EH (cell line): ENCODE measurements around the gene COL10A1.

Experiments used
- DNase-seq: peaks from one replicate; pipeline ENCODE4 v3.0.0-alpha.2; 2015; ENCODE audit warnings: low read depth

The COL10A1 gene

DNA sequence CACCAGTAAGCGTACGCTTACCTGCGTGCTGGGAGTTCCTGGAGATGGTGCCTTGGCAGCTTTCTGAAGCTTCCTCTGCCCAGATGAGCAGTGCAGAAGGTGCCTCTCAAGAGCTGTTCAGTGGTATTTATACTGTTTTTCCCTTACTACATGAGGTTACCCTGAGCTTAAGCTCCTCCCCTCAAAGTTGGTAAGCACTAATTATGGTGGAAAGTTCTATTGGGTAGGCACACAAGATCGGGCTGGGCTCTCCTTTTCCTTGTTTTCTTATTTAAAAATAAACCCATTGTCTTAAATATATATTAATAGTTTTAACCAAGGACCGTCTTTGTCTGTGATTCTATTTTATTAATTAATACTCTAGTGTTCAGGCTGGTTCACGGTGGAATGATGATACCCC, at the start of gene COL10A1:
TSS of gene COL10A1 (minus strand) at position 101 of the 400 bp plus-strand sequence. CDS start 640 bp downstream, outside the sequence.
- no peak for DNase-seq

DNA sequence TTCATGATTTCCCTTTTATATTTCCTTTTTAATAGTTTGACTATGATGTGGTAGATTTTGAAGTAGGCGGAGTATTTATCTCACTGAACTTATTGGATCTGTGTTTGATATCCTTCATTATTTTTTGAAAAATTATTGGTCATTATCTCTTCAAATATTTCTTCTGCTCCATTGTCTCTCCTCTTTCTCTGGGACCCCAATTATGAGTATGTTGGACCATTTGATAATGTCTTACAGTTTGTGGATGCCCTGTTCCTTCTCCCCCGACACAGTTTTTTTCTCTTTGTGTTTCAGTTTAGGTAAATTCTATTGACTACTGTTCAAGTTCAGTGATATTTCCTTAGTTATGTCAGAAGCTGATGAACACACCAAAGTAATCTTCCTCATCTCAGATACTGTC, 49.4 kb upstream of the COL10A1 start:
- DNase-seq, result no peak

DNA sequence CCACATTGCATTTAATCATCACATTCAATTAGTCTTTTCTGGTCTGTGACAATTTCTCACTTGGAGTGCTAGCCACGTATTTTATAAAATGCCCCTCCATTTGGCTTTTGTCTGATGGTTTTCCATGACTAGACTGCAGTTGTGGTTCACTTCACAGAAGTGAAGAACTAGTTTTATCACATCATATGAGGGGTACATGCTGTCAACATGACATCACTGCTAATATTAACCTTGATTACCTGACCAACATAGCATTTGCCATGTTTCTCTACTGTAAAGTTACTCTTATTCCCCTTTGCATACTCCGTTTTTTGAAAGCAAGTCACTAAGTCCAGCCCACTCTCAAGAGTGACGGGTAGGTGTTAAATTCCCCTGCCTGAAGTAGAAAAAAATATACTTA, 48.0 kb upstream of the COL10A1 start:
- no peak for DNase-seq

DNA sequence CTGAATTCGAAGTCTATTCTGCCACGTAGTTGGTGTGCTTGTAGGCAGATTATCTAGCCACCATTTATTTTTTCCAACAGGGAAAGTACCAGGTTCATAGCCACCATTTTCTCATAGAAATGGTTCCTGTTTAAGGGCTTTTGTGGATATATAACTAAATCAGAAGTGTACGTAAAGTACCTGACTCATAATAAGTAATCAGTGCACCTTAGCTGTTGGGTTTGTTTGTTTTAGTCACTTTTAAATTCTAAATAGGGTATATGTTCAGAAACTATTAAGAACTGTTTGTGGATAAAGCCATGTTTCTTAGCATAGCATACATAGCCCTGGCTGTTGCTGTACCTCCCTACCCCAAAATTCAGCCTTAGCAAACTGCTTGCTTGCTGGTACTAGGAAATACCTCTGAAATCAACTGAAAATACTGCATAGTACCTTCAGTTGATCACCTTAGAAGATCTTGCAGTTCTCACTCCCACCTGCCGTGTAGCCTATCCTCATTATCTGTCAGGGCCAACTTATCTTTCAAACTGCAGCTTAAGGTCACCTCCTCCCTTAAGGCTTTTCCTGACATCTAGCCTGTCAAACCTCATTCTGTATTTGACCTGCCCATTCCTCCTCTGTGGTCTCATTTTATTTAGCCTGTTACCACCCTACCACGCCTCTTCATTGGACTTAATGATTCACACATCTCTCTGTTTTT, 44.6 kb upstream of the COL10A1 start:
- no peak for DNase-seq

DNA sequence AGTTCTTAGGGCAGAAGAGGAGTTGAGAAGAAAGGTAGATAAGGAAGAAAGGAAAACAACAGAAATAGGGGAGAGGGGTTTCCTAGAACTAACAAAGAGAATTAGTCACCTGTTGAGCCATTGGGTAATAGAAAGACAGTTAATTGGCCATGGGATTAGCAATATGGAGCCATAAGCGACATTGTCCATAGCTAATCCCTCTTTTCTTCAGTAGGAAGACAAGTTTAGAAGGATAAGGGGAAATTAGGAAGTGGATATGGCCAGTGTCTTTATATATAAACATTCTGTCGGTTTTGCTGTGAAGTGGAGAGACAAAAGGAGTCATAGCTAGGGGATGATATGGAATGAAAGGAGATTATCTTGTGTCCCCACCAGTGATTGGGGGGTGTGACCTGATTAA, 43.9 kb upstream of the COL10A1 start:
- DNase-seq, result no peak

DNA sequence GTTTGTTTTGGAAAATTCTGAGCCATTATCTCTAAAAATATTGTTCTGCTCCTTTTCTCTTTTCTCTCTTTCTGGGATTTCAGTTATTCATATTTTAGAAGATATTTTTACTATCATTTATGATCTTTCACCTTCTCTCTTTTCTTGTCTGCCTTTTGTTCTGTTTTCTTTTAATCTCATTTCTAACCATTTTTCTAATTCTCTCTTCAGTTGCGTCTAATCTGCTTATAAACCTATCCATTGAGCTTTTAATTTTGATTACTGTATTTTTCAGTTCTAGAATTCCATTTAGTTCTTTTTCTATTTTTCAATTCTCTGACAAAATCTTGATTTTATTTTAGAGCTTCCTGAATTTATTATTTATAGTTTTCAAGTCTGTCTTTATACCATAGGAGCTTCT, 42.2 kb upstream of the COL10A1 start:
- no peak for DNase-seq

DNA sequence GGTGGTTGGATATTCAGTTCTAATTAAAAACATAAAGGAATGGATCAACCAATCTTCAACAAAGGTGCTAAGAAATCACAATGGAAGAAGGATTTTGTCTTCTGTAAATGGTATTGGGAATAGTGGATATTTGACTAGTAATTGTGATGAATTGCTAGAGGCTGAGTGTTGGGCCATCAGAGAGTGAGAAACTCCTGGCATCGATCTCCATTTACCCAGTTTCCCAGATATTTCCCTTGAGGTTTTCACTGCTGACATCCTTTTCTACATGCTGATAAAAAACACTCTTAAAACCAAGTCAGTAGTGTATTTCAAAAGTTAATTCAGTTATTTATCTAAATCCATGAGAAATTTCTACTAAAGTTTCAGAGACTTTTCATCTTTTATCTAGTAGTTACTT, 40.4 kb upstream of the COL10A1 start:
- no peak for DNase-seq

DNA sequence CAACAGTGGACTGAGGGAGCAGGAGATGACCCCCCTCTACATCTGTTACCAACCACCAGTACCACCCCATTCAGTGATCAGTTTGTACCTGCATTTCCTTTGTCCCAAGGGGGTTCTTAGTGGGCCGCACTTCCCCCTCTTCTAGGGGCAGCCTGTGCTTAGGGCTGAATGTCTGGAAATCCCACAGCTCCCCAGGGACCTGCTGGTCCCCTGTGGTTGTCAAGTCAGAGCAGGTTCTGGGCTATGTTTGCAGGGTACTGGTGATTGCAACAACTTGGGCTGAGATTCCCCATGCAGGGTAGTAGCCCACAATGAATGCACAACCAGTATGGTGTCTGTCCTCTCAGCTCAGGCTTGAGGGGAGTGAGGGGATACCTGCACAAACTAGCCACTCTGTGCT, 39.7 kb upstream of the COL10A1 start:
- no peak for DNase-seq

DNA sequence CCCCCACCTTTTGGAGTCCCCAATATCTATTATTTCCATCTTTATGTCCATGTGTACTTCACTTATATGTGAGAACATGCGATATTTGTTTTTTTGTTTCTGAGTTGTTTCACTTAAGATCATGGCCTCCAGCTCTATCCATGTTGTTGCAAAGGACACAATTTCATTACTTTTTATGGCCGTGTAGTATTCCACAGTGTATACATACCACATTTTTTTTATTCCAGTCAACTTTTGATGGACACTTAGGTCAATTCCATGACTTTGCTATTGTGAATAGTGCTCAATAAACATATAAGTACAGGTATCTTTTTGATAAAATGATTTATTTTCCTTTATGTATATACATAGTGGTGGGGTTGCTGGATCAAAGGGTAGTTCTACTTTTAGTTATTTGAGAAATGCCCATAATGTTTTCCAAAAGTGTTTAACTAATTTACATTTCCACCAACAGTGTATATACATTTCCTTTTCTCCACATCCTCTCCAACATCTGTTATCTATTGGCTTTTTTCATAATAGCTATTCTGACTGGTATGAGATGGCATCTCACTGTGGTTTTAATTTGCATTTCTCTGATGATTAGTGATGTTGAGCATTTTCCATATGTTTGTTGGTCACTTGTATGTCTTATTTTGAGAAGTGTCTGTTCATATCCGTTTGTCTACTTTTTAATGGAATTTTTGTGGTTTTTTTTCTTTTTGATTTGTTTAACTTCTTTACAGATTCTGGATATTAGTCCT, 34.0 kb upstream of the COL10A1 start:
- peak; percentile 83 for DNase-seq

DNA sequence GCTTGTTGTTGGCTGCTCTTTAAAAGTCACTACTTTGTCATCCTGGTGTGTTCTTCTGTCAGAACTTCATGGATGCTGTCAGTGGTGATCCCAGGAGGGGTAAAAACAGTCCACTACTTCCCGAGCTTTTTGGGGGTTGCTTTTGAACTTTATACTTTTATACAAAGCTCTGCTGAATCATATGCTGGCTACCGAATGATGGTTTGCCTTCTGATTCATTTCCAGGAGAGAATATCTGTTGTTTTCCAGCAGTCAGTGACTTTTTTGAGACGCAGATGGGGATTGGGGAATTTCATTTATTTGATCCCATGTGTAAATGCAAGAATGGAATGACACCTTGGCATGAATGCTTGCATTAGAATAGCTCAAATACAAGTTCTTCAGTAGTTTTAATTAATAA, 32.7 kb upstream of the COL10A1 start:
- DNase-seq, result peak; percentile 19

DNA sequence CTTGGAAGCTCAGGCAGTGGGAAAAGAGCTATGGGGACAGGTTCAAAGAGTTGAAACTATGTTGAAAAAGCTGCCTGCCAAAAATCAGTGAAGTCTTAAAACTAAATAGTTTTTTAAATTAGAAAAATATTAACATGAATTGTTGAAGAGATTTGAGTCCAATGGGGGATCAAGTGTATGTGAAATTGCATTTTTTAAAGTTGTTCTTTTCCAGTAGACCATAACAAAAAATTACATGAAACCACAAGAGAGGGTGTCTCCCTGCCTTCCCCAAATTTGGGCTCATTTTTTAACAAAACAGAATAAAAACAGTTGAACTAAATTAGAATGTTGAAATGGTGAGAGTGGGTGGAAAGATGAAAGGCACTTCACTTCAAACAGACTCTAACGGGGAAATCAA, 31.5 kb upstream of the COL10A1 start:
- no peak for DNase-seq

DNA sequence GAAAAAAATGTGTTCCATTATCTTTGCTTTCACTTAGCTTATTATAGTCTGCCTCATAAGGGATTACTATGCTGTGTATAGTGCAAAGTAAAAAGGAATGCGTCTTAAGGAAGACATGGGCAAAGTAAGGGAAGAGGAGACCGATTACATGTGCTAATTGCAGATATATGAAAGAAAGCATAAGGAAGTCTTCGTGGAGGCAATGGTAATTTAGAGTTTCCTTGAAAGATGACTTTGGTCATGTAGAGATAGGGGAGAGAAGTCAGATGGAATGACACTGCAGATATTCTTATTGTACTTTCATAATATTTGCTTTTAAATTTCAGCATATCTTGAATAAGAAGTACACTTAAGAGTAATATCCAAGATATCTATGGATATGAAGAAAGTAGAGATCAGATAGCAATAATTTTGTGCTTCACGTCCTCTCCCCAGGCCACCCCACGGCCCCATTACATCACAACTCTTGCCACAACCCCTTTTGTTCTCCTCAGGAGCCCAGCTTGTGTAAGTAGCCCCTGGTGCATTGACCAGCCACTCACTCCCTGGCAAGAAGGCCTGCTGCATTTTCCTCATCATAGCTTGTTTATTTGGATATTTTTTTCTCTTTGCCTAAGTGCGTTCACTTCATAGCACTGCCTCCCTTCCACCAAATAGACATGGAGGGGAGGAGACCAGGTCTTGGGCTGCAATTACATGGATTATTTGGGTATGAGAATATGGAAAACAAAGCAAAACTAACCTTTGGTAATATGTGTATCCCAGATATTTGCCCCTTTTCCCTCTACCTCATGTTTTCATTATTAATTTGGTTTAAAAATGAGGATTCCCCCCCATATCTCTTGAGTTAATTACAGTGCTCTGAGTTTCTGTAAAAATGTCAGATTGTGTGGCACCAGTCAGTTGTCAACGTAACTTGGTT, 30.7 kb upstream of the COL10A1 start:
- no peak for DNase-seq

DNA sequence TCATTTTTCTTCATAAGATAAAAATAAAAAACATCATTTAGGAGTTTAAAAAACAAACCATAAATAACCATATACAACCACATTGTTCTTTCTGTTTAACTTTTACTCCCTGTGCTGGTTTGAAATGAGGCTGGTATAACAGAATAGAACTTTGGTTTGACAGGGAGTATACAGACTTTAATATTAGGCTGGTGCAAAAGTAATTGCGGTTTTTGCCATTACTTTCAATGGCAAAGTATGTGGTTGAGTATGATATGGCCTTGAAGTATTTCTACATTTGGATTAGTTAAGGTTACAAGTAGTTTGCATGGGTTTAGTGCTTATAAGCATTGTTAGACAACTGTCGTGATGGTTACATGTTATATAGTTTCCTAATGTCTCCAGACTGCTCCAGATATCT, 29.0 kb upstream of the COL10A1 start:
- no peak for DNase-seq

DNA sequence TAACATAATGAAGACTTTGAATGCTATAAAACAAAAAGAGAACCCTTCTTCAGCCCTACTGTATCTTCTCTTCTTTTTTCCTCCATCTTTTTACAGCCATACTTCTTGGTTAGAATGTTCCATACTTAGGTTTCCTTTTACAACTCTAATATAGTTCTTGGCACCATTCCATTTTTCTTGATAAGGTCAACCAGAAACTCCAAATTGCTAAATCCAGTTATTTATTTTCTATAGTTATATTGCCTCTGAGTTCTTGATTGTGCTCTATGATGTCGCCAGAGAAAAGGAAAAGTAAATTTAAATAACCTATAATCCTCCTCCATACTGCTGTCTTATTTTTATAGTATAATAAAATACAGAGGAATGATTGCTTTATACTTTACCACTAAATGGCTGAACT, 26.7 kb upstream of the COL10A1 start:
- no peak for DNase-seq

DNA sequence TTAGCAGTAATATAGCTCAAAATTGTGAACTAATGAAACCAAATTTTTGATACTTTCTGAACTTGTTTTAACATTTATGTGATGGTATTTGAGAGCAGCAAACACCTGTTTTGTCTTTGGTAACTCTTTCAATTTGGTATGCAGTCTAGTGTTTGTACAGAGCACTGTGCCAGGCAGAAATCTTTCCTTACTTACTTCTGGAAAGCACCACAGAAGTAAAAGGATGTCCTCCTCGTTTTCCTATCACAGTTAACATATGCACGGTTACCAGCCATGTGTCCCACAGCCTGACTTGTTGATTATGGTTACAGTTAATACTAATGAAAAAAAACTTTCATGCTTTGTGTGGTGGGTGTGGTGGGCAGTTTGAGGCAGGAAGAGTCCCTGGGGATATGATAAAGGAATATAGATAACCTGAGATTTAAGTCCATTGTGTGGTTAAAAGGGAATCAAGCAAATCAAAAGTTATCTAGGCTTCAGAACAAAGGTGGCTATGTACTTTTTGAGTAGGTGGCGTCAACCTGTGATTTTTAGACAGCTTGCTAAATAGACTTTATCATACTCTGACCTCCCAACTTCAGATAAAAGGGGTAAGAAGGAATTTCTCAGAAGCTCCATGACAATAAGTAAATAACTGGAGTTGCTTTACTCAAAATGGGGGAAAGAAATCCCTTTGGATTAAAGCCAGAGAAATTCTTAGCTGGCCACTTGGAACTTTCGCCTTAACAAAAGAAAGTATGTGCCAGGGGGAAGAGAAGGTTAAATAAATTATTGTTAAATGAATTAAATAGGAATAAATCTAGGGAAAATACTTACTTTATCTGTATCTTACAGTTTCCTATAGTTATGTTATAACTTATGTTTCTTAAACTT, 20.1 kb upstream of the COL10A1 start:
- DNase-seq, result no peak

DNA sequence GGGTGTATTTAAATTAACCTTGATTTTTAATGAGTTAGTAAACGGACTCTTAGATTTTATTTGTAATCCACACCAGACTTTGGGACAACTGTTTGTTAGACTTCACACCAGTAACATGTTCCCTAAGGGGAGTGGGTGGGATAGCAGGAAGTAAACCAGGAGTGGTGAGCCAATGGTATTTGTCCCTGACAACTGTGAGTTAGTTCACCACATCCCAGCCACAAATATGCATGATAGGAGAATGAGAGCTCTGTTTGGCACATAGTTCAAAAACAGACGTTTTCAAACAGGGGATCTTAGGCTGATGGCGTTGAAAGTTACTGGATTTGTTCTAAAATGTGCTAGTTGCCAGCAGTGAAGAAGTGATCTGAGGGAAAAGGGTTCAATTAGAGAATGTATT, 18.7 kb upstream of the COL10A1 start:
- peak; percentile 83 for DNase-seq

DNA sequence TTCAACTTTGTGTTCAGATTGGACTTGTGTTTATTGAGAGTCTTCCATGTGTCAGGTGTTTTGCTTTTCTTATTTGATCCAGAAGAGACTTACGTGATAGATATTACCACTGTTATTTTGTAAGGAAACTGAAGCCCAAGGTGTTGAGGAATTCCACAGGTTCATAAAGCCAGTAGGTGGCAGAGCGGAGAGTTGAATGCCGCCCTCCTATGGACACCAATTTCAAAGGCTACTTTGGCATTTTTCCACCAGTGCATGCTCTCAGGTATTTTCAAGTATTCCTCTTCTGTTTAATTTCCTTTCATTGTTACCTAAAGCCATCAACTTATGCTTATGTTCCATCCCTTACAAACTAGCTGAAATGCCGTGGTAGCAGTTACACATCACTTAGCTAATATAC, 14.0 kb upstream of the COL10A1 start:
- no peak for DNase-seq

DNA sequence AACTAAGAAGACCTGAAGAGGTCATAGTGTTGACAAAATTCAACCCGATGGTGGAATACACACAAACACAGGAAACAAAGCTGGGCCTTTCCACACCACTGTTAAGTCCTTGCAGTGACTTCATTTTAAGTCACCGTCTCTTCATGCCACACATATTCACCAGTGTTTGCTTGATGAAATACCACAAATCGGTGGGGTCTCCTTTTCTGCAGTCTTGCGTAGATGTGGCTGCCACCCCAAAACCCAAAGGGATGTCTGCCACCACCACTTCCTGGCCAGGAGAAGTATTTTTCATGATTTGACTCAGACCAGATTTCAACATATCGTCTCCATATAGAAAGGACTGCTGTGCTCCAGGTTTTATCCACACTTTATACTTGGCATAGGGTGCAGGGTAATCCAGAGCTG, 11.0 kb upstream of the COL10A1 start:
- DNase-seq, result no peak

DNA sequence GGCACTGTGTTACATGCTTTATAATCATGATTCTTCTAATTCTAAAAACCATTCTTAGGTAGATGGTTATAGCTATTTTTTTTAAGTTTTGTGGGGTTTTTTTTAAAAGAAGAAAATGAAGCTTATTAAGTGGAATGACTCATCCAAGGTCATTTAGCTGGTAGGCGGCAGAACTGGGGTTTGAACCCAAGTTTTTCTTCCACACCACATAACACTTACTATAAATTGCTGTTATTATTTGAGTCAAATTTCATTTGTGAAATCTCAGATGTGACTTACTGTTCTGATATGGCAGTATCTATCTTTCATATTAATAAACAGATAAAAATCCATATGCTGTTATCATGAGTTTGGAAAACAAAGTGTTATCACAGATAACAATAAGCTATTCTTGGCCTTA, 10.4 kb upstream of the COL10A1 start:
- DNase-seq, result no peak

DNA sequence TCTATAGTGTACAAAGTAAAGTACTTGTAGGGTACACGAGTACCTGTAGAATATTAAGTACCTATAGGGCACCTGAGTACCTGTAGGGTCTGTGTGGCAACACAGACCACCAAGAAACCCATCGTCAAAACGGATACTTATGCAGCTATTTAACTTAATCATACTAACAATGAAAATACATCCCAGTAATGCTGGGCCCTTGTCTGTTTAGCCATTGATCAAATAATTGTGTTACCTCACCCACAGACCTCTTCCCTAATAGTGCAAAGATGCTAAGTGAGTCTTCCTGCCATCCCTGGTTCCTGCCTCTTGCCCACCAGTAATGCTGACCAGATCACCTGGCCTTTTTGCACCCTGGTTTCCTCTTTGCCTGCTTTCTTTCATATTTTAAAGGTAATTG, 7.5 kb upstream of the COL10A1 start:
- no peak for DNase-seq

DNA sequence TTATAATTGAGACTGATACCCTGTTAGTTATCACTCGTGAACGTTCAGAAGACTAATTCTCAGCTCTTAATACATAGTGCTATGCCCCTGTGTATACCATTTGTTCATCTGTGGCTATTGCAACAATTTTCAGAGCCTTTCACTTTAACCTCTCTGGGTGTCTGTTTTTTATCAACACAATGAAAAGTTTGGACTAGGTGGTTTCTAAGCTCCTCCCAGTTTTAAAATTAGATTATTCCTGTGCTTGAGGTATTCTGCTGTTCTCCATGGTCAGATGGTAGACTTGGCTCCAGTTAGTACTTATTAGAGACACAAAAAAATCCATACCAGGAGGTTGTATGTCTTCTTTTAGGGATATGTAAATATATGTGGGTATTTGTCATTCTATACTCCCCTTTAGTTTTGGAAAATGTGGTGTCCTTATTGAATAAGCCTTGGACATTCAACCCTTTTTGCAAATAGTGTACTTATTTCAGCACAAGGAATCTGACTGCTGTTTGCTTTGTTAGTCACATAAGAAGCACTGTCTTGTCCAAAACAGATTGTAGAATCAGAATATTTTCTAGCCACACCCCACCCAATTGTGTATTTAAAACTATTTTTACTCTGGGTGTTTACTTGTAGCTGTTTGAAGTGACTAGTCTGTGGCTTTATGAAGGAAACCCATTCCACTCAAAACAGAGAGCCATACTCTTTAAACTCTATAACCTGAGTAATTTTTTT, 2.0 kb upstream of the COL10A1 start:
- DNase-seq, result peak; percentile 48
